Measurements from ENCODE around the gene STK33.

GRCh38 chr11:8370812-8371515 is 223.1 kb downstream of the STK33 start:
- TF ChIP-seq POLR2A (IDR thresholded peaks at IDR 0.05; ENCODE audit: low read length) (no peak), GATA1 (IDR thresholded peaks at IDR 0.05; ENCODE audit: low read depth, low read length) (no peak)

Measured in erythroblast (primary cell).